GM21576 (cell line): Measurements from ENCODE around the gene MAP3K12.
A peak's percentile ranks its signal among the peaks of the same experiment; 100 is the strongest.
"Not testable (repeated sequence)": the region's sequence is repeated elsewhere in the genome, so short reads cannot be mapped to it uniquely, and the experiment has no call there.

Experiments used
- ATAC-seq: cut with Tn5 transposase; IDR thresholded peaks from one replicate; pipeline ENCODE4 v1.9.1; 2021; ENCODE audit warnings: mild to moderate bottlenecking, moderate library complexity; ENCODE audit not compliant: unreplicated experiment

MAP3K12 gene

DNA sequence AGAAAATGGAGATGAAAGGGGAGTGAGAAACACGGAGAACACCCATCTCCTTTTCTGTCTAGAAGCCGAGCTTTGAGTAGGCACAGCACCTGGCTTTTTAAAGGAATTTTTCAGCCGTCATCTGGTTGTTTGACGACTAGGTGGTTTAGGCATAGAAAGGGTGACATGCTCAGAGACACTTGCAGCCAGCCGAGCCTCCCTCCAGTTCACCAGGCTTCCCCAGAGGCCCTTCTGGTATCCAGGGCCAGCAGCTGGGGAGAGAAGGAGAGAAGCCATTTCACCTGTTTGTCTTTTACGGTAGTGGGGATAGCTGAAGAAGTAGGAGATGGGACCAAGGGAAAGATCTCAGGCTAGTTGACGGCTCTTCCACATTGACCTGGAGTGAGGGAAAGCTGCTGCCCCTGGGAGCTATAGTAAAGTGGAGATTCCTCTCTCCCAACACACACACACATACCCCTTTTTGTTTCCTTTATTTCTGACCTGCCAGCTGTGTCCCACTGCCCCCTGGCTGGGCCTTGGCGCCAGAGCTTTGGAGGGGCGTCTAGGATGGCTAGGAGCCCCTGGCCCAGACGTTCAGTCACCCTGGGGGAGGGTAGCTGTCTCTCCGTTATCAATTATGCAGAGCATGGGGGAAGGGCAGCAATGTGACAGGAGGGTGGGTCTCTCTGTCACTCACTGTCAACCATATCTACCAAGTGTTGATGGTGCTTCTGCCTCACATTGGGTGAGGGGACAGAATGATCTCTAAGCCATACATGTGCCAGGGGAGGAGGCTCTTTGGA is 5.5 kb downstream of the MAP3K12 start:
- ATAC-seq = no peak

DNA sequence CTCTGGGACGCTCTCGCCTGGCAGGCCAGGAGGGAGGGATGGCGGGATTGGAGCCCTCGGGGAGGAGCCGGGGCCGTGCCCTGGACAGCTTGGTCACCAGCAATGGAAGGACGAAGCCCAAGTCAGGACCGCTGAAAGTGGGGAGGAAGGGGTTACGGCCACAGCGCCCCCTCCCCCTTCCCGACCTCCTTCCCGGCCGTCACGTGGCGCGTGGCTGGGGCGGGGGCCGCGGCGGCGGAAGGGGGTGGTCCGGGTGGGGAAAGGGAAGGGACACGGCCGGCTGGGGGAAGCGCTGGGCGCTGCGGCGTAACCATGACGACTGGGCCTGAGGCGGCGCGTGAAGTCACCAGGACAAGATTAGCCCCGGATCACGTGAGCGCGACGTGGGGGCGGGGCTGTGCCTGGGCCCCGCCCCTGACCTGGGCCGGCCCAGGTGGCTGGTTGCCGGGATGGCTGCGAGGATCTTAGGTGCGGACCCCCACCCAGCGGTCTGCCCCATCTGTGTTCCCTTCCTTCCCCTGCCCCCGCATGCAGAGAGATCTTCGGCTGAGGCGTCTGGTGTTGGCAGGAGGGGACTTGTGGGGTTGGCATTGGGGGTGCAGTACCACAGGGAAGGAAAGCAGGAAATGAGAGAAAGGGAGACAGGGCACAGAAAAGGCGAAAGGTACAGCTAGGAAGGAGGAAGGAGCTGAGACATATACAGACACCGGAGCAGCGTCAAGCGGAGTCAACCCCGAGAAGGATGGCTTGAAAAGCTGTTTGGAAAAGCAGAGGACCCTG is 6.2 kb downstream of the MAP3K12 start:
- peak; percentile 92 for ATAC-seq

DNA sequence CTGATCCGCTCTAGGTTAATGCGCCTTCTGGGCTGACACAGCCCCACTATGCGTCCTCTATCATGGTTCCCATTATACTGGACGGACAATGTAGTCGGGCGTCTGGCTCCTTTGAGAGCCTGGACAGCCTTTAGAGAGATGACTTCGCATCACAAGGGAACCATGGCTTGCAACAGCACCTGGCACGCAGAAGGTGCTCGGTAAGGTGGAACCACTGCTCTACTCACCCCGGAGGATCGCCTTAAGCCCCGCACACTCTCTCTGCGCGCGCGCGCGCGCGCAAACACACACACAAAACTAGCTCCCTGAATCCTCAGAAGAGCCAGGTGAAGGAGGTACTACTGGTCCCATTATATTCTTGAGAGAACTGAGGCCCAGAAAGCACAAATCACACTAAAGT is 7.1 kb downstream of the MAP3K12 start:
- ATAC-seq = no peak

DNA sequence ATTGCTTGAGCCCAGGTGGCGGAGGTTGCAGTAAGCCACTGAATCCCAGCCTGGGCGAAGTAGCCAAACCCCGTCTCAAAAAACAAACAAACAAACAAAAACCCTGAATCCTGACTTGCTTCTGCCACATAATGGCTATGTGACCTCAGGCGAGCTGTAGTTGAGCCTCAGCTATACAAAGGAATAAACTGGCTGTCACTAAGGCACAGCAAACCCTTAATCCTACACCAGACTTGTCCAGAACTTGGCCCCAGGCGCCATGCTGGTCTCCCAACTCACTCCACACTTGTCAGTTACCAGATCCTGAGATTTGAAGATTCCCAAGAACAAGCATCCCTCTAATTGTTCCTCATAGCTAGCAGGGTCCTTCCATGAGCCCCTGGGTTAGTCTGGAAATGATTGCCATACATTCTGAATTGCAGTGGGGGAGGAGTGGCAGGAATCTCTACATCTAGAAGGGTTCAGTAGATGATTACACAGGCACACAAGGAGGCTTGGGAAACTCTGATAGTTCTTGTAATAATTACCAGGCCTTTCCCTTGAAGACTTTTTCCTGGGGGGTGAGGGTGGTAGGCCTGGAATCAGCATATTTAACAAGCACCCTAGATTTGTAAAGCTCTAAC is 9.9 kb downstream of the MAP3K12 start:
- no peak for ATAC-seq

DNA sequence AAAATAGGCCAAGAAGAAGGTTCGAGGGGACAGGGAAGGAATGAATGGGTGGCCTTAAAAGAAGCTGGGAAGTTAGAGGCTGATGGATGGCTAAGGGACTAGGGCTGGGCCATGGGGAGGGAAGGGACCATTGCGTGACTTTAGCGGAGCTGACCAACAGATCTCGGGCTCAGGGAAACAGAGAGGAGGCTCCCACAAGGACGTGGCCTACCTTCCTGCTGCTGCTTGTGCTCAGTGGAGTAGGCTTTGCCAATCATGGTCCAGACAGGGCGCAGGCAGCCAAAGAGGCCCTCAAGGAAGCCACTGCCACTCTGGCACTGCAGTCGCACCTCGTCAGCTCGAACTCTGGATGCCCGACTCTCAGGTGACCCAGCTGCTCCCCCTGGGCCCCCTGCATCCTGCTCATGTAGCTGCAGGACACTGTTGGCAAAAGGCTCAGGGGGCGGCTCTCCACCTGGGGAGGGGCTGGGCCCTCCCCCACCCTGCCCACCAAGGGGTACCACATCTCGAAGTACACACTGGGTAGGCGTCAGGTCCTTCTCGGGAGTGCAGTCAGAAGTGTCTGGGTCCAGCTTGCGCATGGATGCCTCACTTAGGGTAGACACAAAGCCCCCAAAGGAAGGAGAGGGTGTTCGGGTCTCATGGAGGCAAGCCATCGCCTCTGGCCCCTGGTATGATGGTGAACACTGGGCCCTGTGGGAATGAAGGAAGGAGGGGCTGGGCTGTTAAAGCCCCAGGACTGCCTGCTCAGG is 12.3 kb downstream of the MAP3K12 start:
- ATAC-seq = no peak

DNA sequence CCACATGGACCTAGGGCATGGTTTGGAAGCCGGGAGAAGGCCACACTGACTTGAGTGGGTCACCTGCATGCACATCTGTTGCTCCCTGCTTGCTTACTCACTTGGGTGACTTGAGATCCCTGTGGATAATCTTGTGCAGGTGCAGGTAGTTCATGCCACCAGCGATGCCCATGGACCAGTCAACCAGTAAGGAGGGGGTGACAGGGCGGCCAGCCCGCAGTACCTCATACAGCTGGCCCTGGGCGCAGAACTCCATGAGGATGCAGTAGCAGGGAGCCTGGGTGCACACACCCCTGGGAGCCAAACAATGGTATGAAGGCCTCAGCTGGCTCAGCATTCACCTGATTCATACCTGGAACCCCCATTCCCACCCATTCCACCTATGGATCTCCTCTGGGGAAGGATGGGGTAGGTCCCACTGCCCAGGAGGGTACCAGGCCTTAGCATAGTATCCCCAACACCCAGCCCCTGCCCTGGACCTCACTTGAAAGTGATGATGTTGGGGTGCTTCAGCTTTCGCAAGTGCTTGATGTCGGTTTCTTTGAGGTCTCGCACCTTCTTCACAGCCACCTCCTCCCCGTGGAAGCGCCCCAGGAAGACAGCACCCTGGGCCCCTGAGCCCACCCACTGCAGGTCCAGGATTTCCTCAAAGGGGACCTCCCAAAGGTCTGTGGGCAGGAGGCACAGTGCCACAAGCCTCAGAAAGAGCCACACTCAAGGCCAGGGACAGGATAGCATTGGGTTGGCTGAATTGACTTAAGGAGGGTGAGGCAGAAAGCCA is 13.1 kb downstream of the MAP3K12 start:
- ATAC-seq = no peak

DNA sequence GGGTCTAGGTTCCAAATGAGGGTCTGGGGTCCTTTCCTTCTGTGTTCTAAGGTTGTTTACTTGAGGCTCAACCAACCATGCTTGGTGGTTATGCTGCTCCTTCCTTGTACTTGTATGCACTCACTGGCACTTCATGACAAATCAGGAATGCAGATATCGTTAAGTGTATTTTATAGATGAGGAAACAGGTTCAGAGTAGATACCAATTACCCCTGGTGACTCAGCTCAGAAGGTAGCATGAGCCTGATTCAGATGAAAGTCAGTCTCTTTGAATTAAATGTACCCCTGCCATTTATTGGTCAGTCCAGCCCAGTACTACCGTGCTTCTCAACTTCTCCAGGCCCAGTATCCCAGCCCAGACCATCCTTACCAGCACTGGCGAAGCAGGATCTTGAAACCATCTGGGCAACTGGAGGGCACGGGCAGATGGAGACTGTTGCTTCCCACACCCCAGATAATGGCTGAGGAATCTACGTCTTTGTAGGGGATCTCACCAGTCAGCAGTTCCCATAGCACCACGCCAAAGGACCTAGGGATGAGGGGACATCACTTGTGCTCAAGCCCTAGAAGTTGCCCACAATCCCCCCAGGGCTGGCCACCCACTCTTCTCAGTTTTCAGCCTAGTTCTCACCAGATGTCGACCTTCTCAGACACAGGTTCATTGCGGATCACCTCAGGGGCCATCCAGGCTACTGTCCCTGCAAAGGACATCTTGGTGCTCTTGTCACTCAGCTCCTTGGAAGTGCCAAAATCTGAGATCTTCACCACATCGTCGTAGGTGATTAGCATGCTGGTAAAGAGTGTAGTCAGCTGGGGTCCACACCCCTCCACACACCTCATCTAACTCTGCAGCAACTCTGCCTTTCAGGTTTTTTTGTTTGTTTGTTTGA is 14.3 kb downstream of the MAP3K12 start:
- no peak for ATAC-seq

DNA sequence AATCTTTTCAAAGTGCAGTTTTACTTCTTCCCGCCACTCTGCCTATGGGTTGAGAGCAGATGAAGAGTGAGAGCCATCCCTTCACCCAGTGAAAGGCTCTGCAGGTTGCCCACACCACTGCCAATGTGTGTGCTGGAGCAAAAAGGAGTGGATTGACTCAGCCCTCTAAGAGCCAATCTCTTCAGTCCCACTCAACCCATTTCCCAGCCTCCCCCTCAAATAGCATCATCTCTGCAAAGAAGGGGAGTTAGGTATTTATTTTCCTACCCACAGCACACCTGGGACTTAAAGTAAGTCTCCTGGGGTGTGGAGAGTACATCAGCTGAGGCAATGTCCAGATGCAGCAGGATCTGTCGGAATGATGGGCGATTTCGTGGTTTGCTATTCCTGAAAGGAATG is 15.3 kb downstream of the MAP3K12 start:
- ATAC-seq = no peak

DNA sequence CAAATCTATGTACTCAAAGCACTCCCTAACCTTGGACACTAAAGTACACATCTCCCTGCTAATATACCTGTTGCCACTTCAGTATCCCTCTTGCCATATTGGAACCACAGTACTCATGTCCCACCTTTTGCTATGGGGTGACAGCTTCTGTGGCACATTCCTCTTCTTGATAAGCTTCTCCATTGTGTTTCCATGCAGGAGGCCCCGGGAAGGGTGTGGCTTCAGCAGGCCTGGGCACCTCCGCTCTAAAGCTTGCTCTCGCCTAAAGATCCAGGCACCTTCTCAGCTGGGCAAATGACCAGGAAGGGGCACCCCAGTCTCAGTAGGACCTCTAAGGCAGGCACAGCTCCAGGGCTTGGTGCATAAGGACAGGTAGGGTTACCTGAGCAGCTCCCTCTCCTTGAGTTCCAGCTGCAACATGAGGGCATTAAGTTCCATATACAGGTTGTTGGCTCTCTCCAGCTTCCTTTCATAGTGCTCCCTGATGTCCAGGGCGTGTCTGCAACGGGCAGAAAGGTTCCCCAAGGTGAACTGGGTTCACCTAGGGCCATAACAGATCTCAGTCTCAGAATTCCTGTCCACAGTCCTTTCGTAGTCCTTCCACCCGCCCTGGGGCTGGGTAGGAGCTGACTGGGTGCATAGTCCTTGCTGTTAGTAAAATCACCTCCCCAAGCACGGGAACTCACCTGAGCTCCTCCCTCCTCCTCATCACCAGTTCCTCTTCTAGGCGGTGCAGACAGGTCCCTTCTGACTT is 15.9 kb downstream of the MAP3K12 start:
- ATAC-seq = no peak

DNA sequence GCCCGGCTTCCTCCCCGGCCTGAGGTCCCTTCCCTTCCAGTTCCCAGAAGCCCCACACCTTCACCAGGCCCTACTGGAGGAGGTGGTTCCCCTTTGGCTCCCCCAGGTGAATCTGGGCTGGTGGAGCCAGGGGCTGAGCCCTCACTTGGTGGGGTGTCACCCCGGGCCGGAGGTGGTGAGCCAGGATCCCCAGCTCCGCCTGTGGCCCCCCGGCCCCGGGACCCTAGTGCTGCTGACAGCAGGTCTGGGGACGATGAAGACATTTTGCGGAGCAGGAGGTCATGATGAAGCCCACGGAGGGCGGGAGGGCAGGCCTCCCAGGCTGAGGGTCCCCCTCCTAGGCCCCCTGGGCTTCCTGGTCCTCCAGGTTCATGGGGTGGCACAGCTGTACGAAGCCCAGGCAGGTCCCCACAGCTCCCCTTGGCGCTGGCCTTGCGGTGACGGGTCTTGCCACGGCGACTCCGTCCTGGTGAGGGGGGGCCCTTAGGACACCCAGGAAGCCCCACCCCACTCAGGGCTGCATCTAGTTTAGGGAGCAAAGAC is 16.6 kb downstream of the MAP3K12 start:
- ATAC-seq = no peak

DNA sequence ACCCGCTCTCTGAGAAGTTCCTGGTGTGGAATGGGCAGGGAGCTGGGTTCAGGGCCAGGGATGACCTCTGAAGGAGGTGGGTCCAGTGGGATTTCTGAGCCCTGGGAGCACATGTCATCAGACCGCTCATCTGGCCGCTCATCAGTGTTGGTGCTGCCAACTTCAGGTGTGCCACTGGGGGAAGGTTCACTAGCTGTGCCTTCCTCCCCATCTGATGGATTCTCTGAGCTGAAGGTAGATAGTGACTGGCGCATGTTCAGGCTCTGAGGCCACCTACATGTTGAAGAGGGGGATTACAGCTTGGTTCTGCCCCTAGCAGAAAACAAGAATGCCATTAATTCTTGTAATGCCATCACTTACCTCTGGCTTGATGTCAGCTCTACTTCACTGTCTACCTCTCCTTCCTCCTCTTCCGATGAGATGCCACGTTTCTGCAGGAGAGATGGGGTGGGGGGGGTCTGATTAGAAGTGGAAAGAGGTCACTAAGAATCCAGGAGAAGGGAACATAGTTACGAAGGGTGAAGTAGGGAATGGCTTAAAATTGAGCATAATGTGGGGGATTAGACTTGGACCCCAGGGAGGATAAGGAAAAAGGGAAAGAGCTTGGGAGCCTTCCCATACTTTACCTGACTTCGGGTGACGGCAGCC is 17.2 kb downstream of the MAP3K12 start:
- no peak for ATAC-seq

DNA sequence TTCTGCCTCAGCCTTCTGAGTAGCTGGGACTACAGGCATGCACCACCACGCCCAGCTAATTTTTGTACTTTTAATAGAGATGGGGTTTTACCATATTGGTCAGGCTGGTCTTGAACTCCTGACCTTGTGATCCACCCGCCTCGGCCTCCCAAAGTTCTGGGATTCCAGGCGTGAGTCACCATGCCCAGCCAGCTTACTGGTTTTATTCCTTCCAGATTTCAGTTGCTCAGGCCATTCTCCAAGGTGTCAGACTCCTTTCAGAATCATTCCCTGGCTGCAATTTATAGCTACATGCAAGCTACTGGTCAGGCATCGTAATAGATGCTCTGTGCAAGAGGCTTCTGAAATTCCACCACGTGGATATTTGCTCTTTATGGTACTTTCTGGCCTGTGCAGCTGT is 17.8 kb downstream of the MAP3K12 start:
- not testable (repeated sequence) for ATAC-seq

DNA sequence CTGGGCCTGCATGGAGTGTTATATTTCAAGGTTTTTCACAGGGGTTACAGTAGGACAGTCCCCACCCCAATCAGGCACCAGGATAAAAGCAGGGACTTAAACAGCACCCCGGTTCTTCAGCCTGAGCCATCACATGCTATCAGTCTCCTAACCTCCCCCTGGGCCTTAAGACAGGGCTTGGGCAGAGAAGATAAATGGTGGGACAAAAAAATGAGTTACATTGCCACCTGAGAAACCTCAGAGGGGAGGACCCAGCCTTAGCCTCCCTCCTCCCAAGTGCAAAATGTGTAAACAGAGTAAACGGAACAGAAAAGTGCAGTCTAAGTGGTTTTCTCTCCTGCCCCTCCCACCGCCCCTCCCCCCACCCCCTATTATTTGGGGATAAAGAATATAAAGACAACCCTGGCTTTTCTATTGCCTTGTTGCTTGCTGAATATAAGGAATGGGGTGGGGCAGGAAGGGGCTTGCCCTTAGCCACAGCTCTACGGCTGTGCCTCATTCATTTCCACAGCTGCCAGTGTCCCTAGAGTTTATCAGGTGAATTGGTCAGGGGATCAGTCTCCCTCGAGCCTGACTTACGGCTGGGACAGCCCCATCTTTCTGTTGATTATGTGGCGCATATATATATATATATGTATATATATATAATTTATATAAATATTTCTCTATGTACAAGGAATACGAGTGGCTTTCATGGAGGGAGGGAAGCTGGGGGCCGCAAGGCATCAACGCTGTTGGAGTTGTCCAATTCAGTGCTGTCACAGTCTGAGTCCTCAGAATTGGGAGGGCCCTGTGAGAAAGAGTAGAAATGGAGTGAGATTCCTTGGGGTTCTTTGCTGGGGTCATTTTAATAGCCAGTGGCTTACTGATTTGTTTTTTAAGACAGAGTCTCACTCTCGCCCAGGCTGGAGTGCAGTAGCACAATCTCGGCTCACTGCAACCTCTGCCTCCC is 18.5 kb downstream of the MAP3K12 start:
- no peak for ATAC-seq

DNA sequence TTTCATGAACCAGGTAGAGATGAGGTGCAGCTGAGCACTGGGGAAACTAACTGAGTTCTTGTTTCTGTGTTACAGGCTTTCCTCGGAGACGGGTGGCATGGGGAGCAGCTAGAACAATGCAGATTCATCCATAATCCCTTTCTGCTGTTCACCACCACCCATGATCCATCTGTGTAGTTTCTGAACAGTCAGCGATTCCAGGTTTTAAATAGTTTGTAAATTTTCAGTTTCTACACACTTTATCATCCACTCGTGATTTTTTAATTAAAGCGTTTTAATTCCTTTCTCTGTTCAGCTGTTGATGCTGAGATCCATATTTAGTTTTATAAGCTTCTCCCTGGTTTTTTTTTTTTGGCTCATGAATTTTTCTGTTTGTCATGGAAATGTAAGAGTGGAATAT is 19.9 kb downstream of the MAP3K12 start:
- ATAC-seq = no peak

DNA sequence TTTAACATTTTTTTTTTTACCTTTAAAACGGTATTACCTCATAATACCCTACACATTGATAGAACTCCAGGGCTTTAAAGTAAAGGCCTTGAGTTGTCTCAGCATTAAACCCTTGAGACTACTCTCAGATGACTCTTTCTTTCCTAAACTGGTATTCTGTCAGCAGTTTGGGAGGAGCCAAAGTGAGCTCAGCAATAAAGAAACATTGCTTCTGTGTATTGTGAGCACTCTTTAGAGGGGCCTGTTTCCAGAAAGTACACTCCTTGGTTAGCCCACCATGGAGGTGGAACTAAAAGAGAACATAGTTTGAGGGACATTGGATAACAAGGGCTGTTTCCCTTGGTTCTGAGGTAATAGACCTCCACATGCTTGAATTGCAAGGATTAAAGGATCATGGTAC is 20.4 kb downstream of the MAP3K12 start:
- no peak for ATAC-seq

DNA sequence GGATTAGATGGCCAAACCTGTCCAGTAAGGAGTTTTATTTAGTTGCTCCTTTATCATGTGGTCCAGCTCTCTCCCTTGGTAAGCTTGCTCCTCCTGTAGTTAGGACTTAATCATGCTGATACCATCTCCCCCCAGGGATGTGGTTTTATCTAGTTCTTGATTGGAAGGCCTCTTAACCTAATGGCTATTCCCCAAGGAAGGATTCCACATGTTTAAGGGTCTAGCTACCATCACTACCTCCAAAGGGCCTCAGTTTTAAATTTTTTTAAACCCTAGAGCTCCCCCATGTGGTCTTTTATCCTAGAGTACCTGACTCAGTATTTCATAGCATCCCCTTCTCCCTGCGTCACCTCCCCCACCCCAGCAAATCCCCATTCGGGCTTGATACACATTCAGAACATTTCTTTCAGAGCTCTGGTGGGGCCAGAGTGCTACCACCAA is 22.5 kb downstream of the MAP3K12 start:
- ATAC-seq = no peak

DNA sequence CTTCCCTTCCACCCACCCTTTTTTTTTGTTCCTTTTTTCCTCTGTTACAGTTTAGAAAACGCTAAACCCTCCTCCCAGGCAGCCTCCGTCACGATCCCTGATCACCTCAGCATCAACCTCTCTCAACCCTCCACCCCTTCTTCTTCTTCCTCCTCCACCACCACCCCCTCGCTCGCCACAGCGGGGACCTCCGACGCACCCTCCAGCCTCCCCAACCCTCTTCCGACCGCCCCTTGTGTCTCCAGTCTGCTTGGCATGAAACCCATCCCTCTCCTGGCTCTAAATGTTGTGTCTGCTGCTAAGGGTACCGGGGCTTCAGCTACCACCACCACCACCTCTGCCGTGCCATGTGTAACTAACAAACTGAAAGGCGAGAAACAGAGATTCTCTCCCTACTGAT is 24.4 kb downstream of the MAP3K12 start:
- no peak for ATAC-seq
